Heart right ventricle (tissue), 16 donors: Measurements from ENCODE around the gene DENND1C. TPM values are rescaled to one million over a fixed set of nuclear protein-coding genes. Genes with fewer than 3 reads are reported as not detected.

Experiments used
- ATAC-seq, 8 donors: fragments of 200-7000 bp; cut with Tn5 transposase; one replicate each; pipeline ENCODE4 v1.9.1; 2020; ENCODE audit warnings: mild to moderate bottlenecking in 8 of 8, moderate library complexity in 8 of 8, moderate number of reproducible peaks in 1 of 8
- DNase-seq, 2 donors: peaks; one replicate each; pipeline ENCODE4 v3.0.0-alpha.2; 2020
- H3K27ac ChIP-seq, 10 donors: fragments of 200-600 bp; sonication (generic) in 2 of 10; one replicate each; pipeline versions ENCODE4 v1.5.0 to v1.8.0; 2020 to 2022; ENCODE audit warnings: mild to moderate bottlenecking in 3 of 10
- H3K27me3 ChIP-seq, 7 donors: fragments of 200-600 bp; one replicate each; pipeline ENCODE4 v1.8.0; 2021 to 2022; ENCODE audit warnings: mild to moderate bottlenecking in 2 of 7
- H3K36me3 ChIP-seq, 9 donors: fragments of 200-600 bp; sonication (generic) in 1 of 9; one replicate each; pipeline versions ENCODE4 v1.5.0 to v1.8.0; 2020 to 2022; ENCODE audit warnings: mild to moderate bottlenecking in 2 of 9
- H3K4me1 ChIP-seq, 9 donors: fragments of 200-600 bp; sonication (generic) in 1 of 9; one replicate each; pipeline versions ENCODE4 v1.5.0 to v1.8.0; 2020 to 2022; ENCODE audit warnings: mild to moderate bottlenecking in 4 of 9
- H3K4me3 ChIP-seq, 10 donors: fragments of 200-600 bp; sonication (generic) in 2 of 10; one replicate each; pipeline versions ENCODE4 v1.5.0 to v1.8.0; 2020 to 2022; ENCODE audit warnings: mild to moderate bottlenecking in 7 of 10, moderate library complexity in 2 of 10
- H3K9me3 ChIP-seq, 11 donors: fragments of 200-600 bp in 10 of 11; sonication (generic) in 2 of 11; one replicate each; pipeline versions ENCODE4 v1.5.0 to v1.8.0; 2013 to 2022; ENCODE audit warnings: mild to moderate bottlenecking in 2 of 11, control low read depth in 1 of 11, moderate library complexity in 1 of 11
- WGBS, 2 donors: extraction: QIAGEN DNeasy Blood & Tissue Kit; methylation state at CpG; one replicate each; pipeline ENCODE4 v1.1.7; 2013; ENCODE audit warnings: inconsistent platforms in 1 of 2; 5-methylcytosine and 5-hydroxymethylcytosine counted together
- intact Hi-C, 10 donors: fragments of 100-400 bp; cut with DNase I; formaldehyde crosslinking; loops; one replicate each; pipeline versions ENCODE4 v1.11.1 to v1.14.2; 2022
- polyA plus RNA-seq, 2 donors: library from polyadenylated mRNA; stranded (reverse); fragments of 200-250 nt; gene quantifications; one replicate each; pipeline ENCODE4 v1.2.3, GENCODE V29; 2013
- total RNA-seq, 10 donors: library from RNA; stranded (reverse); fragmentation: NEBNext Ultra II Directional in 3 of 10; extraction: Animal tissue kit (Norgen Biotek cat#: 25700) in 3 of 10; gene quantifications; one replicate each; pipeline versions ENCODE4 v1.2.1 to v1.2.4, GENCODE V29; 2021 to 2023
- TF ChIP-seq, protein P1 (sequence below), 9 donors: fragments of 200-600 bp; sonication (generic) in 2 of 9; IDR thresholded peaks; one replicate each; pipeline versions ENCODE4 v1.5.0 to v1.8.0; 2021 to 2022; ENCODE audit warnings: antibody characterized with exemption in 9 of 9, mild to moderate bottlenecking in 5 of 9, moderate library complexity in 1 of 9
- donor health status: Arrhythmogenic right ventricular cardiomyopathy.
- donor health status: ischemic (EF 13 %, LVEDD 7.1; RV severe dilation, severe dysfunction).
- donor health status: healthy with polysubstance abuse.
- donor health status: DM: no; HTN: yes; CAD: no.
- donor health status: DM: no; HTN: no; CAD: no.
- donor health status: ischemic (EF 25% LVEDD 6.9; RV normal size, moderate dysfunction).
- donor health status: ischemic (EF 25% LVEDD 5.7; RV mildly dilated, moderate dysfunction).
- donor health status: healthy.
- donor health status: DM: yes; HTN: yes; CAD: no.
- donor health status: Ischemic cardiomyopathy.
- donor health status: ischemic (EF 35%, LVEDD 5.7; RV mildly dilated, moderate dysfunction).
- donor health status: nonischemic (EF 11% LVEDD 7.7; RV severe dilation, severe dysfunction).
- donor health status: DM: yes; HTN: yes; CAD: no.
- donor health status: PGD.
- donor health status: ischemic (EF 29% LVEDD 5.4; RV normal size, mild dysfunction).
- donor health status: nonischemic (EF 23%, LVEDD 6.1; RV moderate dilation, normal function).

DENND1C gene
- total and polyA plus RNA-seq, 12 donors: 0.09 to 4.0 (median 0.69) TPM

DNA sequence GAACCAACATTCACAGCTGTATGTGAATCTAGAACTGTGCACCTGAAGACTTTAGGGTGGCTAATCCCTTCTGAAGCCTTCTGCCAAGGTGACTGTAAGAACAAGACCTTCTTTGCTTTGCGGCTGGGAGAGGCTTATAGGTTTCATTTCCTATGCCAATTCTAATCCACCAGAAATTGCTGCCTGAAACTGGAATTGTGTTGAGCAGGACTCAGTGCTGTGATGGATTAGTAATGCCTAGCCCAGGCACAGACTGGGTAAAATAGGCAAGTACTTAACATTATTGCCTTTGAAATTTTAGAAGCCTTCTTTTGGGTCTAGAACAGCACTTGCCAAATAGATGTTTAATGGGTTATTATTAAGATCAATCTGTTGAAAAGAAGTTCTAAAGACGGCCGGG is 33.5 kb downstream of the DENND1C start:
- intact Hi-C loops: no loop called here
- Histone ChIP-seq H3K36me3 (peaks cover 0 to 64% (median 7%) of the 10 kb centered on the region in 9 donors), H3K4me1 (no peaks in the 10 kb centered on the region), H3K4me3 (no peak overlapping the region), H3K27me3 (no peaks in the 10 kb centered on the region), H3K9me3 (peaks cover 0 to 26% (median 0%) of the 10 kb centered on the region in 11 donors), H3K27ac (no peak overlapping the region)
- 89 to 93% methylated on average over 3 of the region's 3 CpGs for WGBS, 2 donors
- DNase-seq (no peak), ATAC-seq (no peak)
- TF ChIP-seq, protein P1, sequence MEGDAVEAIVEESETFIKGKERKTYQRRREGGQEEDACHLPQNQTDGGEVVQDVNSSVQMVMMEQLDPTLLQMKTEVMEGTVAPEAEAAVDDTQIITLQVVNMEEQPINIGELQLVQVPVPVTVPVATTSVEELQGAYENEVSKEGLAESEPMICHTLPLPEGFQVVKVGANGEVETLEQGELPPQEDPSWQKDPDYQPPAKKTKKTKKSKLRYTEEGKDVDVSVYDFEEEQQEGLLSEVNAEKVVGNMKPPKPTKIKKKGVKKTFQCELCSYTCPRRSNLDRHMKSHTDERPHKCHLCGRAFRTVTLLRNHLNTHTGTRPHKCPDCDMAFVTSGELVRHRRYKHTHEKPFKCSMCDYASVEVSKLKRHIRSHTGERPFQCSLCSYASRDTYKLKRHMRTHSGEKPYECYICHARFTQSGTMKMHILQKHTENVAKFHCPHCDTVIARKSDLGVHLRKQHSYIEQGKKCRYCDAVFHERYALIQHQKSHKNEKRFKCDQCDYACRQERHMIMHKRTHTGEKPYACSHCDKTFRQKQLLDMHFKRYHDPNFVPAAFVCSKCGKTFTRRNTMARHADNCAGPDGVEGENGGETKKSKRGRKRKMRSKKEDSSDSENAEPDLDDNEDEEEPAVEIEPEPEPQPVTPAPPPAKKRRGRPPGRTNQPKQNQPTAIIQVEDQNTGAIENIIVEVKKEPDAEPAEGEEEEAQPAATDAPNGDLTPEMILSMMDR (IDR thresholded peaks at IDR 0.05): no peak

DNA sequence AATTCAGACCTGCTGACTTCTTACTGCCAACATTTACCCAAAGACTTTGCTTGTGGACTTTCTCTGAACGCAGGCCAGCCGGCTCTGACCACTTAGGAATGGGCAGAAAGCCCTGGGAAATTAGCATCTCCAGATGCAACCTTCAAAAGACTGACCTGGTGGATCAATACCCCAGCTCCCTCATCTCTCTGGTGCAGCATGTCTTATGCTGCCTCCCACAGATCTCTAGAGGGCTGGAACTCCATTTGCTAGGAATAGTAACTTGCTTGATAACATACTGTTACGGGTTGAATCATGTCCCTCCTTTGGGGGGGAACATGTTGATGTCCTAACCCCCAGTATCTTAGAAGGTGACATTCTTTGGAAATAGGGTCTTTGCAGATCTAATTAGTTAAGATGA is 35.1 kb downstream of the DENND1C start:
- Histone ChIP-seq H3K4me3 (no peak overlapping the region), H3K36me3 (peaks cover 0 to 48% (median 7%) of the 10 kb centered on the region in 9 donors), H3K9me3 (peaks cover 0 to 24% (median 0%) of the 10 kb centered on the region in 11 donors), H3K4me1 (no peaks in the 10 kb centered on the region), H3K27me3 (no peaks in the 10 kb centered on the region), H3K27ac (no peak overlapping the region)
- ATAC-seq (no peak), DNase-seq (no peak)
- 93 to 98% methylated on average over 3 of the region's 3 CpGs for WGBS, 2 donors
- intact Hi-C loops: no loop called here
- TF ChIP-seq, protein P1 (IDR thresholded peaks at IDR 0.05): no peak

DNA sequence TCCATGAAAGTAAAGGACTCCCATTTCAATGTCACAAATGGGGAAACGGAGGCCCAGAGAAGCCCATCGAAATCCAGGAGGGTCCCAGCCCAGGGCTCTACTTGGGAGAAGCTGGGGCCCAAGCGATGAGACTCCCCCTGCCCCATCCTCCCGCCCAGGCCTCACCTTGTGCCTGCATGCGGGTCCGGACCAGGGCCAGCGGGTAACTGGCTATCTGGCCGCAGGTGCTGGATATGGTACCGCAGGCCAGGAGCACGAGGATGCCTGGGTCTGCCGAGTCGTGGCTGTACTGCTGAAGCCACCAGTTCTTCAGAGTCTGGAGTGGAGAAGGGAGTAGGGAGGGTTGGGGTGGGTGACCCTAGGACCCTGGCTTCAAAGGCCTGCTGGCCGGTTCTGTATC is 37.6 kb downstream of the DENND1C start:
- Histone ChIP-seq H3K27me3 (no peaks in the 10 kb centered on the region), H3K4me3 (no peak overlapping the region), H3K27ac (no peak overlapping the region), H3K36me3 (peaks cover 0 to 31% (median 7%) of the 10 kb centered on the region in 9 donors), H3K4me1 (no peaks in the 10 kb centered on the region), H3K9me3 (peaks cover 0 to 24% (median 0%) of the 10 kb centered on the region in 11 donors)
- DNase-seq (no peak), ATAC-seq (no peak)
- TF ChIP-seq, protein P1 (IDR thresholded peaks at IDR 0.05): no peak
- WGBS, 2 donors: 88 to 90% methylated on average over 13 of the region's 13 CpGs
- intact Hi-C loops: no loop called here

DNA sequence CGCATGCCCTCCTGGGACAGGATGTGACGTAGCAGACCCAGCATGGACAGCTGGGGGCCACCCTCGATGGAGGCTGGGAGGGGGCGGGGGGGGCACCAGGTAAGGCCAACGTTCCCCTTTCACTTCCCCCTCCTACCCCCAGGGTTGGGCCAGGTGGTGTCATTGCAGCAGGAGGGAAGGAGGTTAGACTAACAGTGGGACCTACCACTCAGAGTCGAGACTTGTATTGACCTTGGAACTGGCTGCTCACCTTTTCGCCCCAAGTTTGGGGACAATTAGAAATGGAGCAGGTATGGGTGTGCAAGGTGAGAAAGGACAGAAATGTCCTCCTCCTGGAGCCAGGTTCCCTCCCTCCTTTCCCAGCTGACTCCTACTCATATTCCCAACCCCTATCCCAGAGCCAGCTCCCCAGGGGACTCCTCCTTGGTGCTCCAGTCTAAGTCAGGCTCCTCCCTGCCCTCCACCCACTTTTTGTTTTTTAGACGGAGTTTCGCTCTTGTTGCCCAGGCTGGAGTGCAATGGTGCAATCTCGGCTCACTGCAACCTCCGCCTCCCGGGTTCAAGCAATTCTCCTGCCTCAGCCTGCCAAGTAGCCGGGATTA is 39.4 kb downstream of the DENND1C start:
- Histone ChIP-seq H3K4me1 (no peaks in the 10 kb centered on the region), H3K4me3 (no peak overlapping the region), H3K9me3 (peaks cover 0 to 23% (median 0%) of the 10 kb centered on the region in 11 donors), H3K27ac (no peak overlapping the region), H3K36me3 (peaks cover 0 to 26% (median 7%) of the 10 kb centered on the region in 9 donors), H3K27me3 (no peaks in the 10 kb centered on the region)
- no peak for DNase-seq
- peak in 1 of 8 donors; percentile 48 for ATAC-seq
- TF ChIP-seq, protein P1 (IDR thresholded peaks at IDR 0.05): no peak
- 87 to 88% methylated on average over 13 of the region's 13 CpGs for WGBS, 2 donors
- intact Hi-C loops: no loop called here
